RWPE1 (cell line): ENCODE results near the gene OR2A12.

ENCODE experiments used
- CTCF ChIA-PET: fragments of 350-600 bp; sonication (Branson Sonifier 250); formaldehyde crosslinking; extraction: SDS; loops from one replicate; lab custom pipeline; 2021; lab: Yijun Ruan, JAX
- POLR2A ChIA-PET: fragments of 400-600 bp; formaldehyde crosslinking; extraction: SDS; loops from one replicate; lab custom pipeline; 2020; ENCODE audit warnings: antibody characterized with exemption; ENCODE audit not compliant: low non-redundant PET; lab: Yijun Ruan, JAX
- DNase-seq: peaks from one replicate; pipeline ENCODE4 v3.0.0; 2012; ENCODE audit warnings: low spot score
- H3K27ac ChIP-seq: fragments of 450-650 bp; 2 replicates; pipeline ENCODE4 v1.5.1; 2017
- TF ChIP-seq, protein P1 (sequence below): fragments of 450-650 bp; conservative IDR thresholded peaks from 2 replicates; pipeline ENCODE4 v1.5.1; 2017; ENCODE audit warnings: low read depth, mild to moderate bottlenecking

The OR2A12 gene

GRCh38 chr7:144085978-144086377 lies at the start of gene OR2A12:
Gene OR2A12 (plus strand): TSS chr7:144086278. CDS start chr7:144095108, 8,830 bp downstream.
- POLR2A ChIA-PET: no interaction called here
- TF ChIP-seq, protein P1, sequence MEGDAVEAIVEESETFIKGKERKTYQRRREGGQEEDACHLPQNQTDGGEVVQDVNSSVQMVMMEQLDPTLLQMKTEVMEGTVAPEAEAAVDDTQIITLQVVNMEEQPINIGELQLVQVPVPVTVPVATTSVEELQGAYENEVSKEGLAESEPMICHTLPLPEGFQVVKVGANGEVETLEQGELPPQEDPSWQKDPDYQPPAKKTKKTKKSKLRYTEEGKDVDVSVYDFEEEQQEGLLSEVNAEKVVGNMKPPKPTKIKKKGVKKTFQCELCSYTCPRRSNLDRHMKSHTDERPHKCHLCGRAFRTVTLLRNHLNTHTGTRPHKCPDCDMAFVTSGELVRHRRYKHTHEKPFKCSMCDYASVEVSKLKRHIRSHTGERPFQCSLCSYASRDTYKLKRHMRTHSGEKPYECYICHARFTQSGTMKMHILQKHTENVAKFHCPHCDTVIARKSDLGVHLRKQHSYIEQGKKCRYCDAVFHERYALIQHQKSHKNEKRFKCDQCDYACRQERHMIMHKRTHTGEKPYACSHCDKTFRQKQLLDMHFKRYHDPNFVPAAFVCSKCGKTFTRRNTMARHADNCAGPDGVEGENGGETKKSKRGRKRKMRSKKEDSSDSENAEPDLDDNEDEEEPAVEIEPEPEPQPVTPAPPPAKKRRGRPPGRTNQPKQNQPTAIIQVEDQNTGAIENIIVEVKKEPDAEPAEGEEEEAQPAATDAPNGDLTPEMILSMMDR: no peak
- no peak within 1 kb of the TSS for H3K27ac ChIP-seq
- CTCF ChIA-PET: no interaction called here
- DNase-seq: no peak

- TF ChIP-seq, protein P1: no peak
- H3K27ac ChIP-seq: no peak overlapping the region
- POLR2A ChIA-PET: no interaction called here
- CTCF ChIA-PET: no interaction called here
- no peak for DNase-seq
Observed at GRCh38 chr7:144036302-144036885, 49.7 kb upstream of the OR2A12 start.

DNA sequence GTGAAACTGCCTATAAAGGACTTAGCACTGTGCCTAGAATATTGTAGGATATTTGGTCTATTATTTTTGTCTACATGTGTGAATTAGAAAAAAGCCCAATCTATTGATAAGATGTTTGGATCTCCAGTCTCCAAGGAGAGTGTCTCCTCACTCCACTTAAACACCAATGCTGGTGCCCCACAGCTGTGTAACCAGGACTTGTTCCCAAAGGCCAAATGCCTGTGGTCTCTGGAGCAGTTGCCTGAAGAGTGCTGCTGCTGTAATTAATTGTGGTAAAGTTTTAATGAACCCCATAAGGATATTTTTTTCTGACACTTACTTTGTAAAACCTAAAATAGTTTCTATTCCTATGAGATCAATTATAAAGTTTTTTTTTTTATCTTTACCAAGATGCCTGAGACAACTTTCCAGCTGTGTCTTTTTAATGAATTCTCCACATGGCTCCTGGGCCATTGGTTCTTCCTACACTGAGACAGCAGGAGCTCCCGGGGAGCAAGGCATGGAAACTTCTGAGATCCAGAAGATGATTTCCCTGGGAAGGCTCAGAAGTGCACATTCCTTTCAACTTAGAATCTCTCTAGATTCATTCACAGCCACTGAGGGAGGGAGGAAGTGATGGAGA lies 48.6 kb upstream of the OR2A12 start:
- CTCF ChIA-PET: interaction anchor here (0.6 kb wide), 1 partner anchor 18 kb away, joined by 3 read pairs; no protein-coding TSS in a partner anchor
- H3K27ac ChIP-seq: no peak overlapping the region
- POLR2A ChIA-PET: no interaction called here
- DNase-seq: no peak
- TF ChIP-seq, protein P1: no peak

- no peak for DNase-seq
- ChIA-PET CTCF (no interaction called here), POLR2A (no interaction called here)
- no peak overlapping the region for H3K27ac ChIP-seq
- TF ChIP-seq, protein P1: no peak
Observed at GRCh38 chr7:144038887-144039286, 47.2 kb upstream of the OR2A12 start.

GRCh38 chr7:144048648-144049047 lies 37.4 kb upstream of the OR2A12 start, which contains the start of gene OR2A5:
Gene OR2A5 (plus strand): TSS chr7:144048948. CDS start chr7:144050402, 1,454 bp downstream.
- no peak for DNase-seq
- TF ChIP-seq, protein P1: no peak
- ChIA-PET CTCF (no interaction called here), POLR2A (no interaction called here)
- H3K27ac ChIP-seq: no peak within 1 kb of the TSS

GRCh38 chr7:144049491-144049890 lies 36.6 kb upstream of the OR2A12 start:
- ChIA-PET POLR2A (no interaction called here), CTCF (no interaction called here)
- TF ChIP-seq, protein P1: no peak
- H3K27ac ChIP-seq: no peak overlapping the region
- DNase-seq: no peak
